CD8-positive, alpha-beta memory T cell (primary cell): ENCODE data around the gene GPR179. TPM values are rescaled to one million over a fixed set of nuclear protein-coding genes. Genes with fewer than 3 reads are reported as not detected.

Experiments
- CTCF ChIA-PET: fragments of 350-600 bp; sonication (Branson Sonifier 250); formaldehyde crosslinking; loops from one replicate; lab custom pipeline; 2021; ENCODE audit warnings: antibody characterized with exemption; lab: Charles Lee
- POLR2A ChIA-PET: fragments of 350-600 bp; sonication (Branson Sonifier 250); formaldehyde crosslinking; loops from one replicate; lab custom pipeline; 2021; ENCODE audit warnings: antibody characterized with exemption; lab: Charles Lee
- DNase-seq, 5 donors: peaks; one replicate each; pipeline versions ENCODE4 v3.0.0 to v3.0.0-alpha.2; 2020 to 2022; ENCODE audit warnings: mixed read lengths in 1 of 5
- H3K27ac ChIP-seq: one replicate; pipeline ENCODE4 v1.7.0; 2013; ENCODE audit warnings: low read depth, mild to moderate bottlenecking, low read length, moderate library complexity
- H3K27me3 ChIP-seq: 2 replicates; pipeline ENCODE4 v1.7.0; 2013; ENCODE audit warnings: low read length, mild to moderate bottlenecking; ENCODE audit not compliant: insufficient read depth, poor library complexity, severe bottlenecking
- H3K36me3 ChIP-seq: 2 replicates; pipeline ENCODE4 v1.7.0; 2013; ENCODE audit warnings: mild to moderate bottlenecking, low read length, moderate library complexity; ENCODE audit not compliant: insufficient read depth
- H3K4me1 ChIP-seq: 2 replicates; pipeline ENCODE4 v1.7.0; 2013; ENCODE audit warnings: mild to moderate bottlenecking, low read length, moderate library complexity; ENCODE audit not compliant: insufficient read depth
- H3K4me3 ChIP-seq: 2 replicates; pipeline ENCODE4 v1.7.0; 2013; ENCODE audit warnings: mild to moderate bottlenecking, low read length
- H3K9me3 ChIP-seq: 2 replicates; pipeline ENCODE4 v1.7.0; 2013; ENCODE audit warnings: mild to moderate bottlenecking, low read length
- H3K27ac Mint-ChIP-seq, 8 donors: one replicate each; pipeline ENCODE4 v1.8.0; 2020 to 2021; ENCODE audit warnings: mixed read lengths in 8 of 8, mild to moderate bottlenecking in 6 of 8, inconsistent platforms in 3 of 8, moderate library complexity in 3 of 8
- H3K27me3 Mint-ChIP-seq, 2 donors: one replicate each; pipeline ENCODE4 v1.8.0; 2020 to 2021; ENCODE audit warnings: mixed read lengths in 2 of 2, mild to moderate bottlenecking in 1 of 2, moderate library complexity in 1 of 2
- H3K36me3 Mint-ChIP-seq, 3 donors: one replicate each; pipeline ENCODE4 v1.8.0; 2020 to 2021; ENCODE audit warnings: mixed read lengths in 3 of 3, inconsistent platforms in 1 of 3, mild to moderate bottlenecking in 1 of 3
- H3K4me1 Mint-ChIP-seq, 3 donors: one replicate each; pipeline ENCODE4 v1.8.0; 2020 to 2021; ENCODE audit warnings: mixed read lengths in 3 of 3, inconsistent platforms in 1 of 3, mild to moderate bottlenecking in 1 of 3
- H3K4me3 Mint-ChIP-seq, 7 donors: one replicate each; pipeline ENCODE4 v1.8.0; 2020 to 2021; ENCODE audit warnings: mixed read lengths in 7 of 7, mild to moderate bottlenecking in 6 of 7, moderate library complexity in 4 of 7, inconsistent platforms in 2 of 7
- H3K9me3 Mint-ChIP-seq, 5 donors: one replicate each; pipeline ENCODE4 v1.8.0; 2020 to 2022; ENCODE audit warnings: mixed read lengths in 5 of 5, mild to moderate bottlenecking in 3 of 5, moderate library complexity in 2 of 5, inconsistent platforms in 1 of 5
- polyA plus RNA-seq: library from polyadenylated mRNA; unstranded; fragments of 300-500 nt; fragmentation: Illumina TruSeq; gene quantifications from one replicate; pipeline ENCODE4 v1.2.3, GENCODE V29; 2021
- total RNA-seq, 2 experiments: library from RNA; stranded (reverse); gene quantifications; one replicate each; pipeline ENCODE4 v1.2.3, GENCODE V29; 2021

Gene GPR179, protein sequence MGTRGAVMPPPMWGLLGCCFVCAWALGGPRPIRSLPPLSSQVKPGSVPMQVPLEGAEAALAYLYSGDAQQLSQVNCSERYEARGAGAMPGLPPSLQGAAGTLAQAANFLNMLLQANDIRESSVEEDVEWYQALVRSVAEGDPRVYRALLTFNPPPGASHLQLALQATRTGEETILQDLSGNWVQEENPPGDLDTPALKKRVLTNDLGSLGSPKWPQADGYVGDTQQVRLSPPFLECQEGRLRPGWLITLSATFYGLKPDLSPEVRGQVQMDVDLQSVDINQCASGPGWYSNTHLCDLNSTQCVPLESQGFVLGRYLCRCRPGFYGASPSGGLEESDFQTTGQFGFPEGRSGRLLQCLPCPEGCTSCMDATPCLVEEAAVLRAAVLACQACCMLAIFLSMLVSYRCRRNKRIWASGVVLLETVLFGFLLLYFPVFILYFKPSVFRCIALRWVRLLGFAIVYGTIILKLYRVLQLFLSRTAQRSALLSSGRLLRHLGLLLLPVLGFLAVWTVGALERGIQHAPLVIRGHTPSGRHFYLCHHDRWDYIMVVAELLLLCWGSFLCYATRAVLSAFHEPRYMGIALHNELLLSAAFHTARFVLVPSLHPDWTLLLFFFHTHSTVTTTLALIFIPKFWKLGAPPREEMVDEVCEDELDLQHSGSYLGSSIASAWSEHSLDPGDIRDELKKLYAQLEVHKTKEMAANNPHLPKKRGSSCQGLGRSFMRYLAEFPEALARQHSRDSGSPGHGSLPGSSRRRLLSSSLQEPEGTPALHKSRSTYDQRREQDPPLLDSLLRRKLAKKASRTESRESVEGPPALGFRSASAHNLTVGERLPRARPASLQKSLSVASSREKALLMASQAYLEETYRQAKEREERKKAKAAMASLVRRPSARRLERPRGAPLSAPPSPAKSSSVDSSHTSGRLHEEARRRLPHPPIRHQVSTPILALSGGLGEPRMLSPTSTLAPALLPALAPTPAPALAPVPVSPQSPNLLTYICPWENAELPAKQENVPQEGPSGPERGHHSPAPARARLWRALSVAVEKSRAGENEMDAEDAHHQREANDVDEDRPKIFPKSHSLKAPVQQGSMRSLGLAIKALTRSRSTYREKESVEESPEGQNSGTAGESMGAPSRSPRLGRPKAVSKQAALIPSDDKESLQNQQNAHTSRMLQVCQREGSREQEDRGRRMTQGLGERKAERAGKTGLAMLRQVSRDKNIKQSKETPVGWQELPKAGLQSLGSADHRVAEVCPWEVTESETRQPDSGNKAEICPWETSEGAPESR (N-terminal part only)
- total RNA-seq (under 1 TPM; 0.07 to 0.09 TPM), polyA plus RNA-seq (not detected)

- H3K4me3 Mint-ChIP-seq = no peak within 1 kb of the TSS
- H3K27ac Mint-ChIP-seq = peak within 1 kb of the TSS in 2 of 8 donors; percentile 39 to 76
- Histone ChIP-seq H3K4me3 (no peak within 1 kb of the TSS), H3K27me3 (no peaks in the 10 kb centered on the region), H3K36me3 (no peaks in the 10 kb centered on the region), H3K9me3 (no peaks in the 10 kb centered on the region), H3K27ac (no peak within 1 kb of the TSS), H3K4me1 (no peaks in the 10 kb centered on the region)
- DNase-seq = no peak
- CTCF ChIA-PET = no interaction called here
- no peaks in the 10 kb centered on the region for H3K9me3 Mint-ChIP-seq
- H3K36me3 Mint-ChIP-seq = no peaks in the 10 kb centered on the region
- POLR2A ChIA-PET = no interaction called here
- H3K4me1 Mint-ChIP-seq = peaks cover 0 to under 1% (median under 1%) of the 10 kb centered on the region in 3 donors
- H3K27me3 Mint-ChIP-seq = peaks cover 8 to 11% of the 10 kb centered on the region in 2 donors
These were observed at the start of gene GPR179 for GRCh38 chr17:38343608-38344419. Gene GPR179 (minus strand): TSS chr17:38343956. CDS start chr17:38343789, 167 bp downstream.

GRCh38 chr17:38379448-38379847 is 35.7 kb upstream of the GPR179 start:
- peaks cover 0 to 58% (median 17%) of the 10 kb centered on the region in 3 donors for H3K36me3 Mint-ChIP-seq
- Histone ChIP-seq H3K27ac (no peak overlapping the region), H3K36me3 (peaks cover 7% of the 10 kb centered on the region), H3K4me3 (no peak overlapping the region), H3K9me3 (no peaks in the 10 kb centered on the region), H3K4me1 (no peaks in the 10 kb centered on the region), H3K27me3 (no peaks in the 10 kb centered on the region)
- ChIA-PET CTCF (no interaction called here), POLR2A (no interaction called here)
- H3K9me3 Mint-ChIP-seq = no peaks in the 10 kb centered on the region
- H3K27ac Mint-ChIP-seq = no peak overlapping the region
- H3K4me1 Mint-ChIP-seq = no peaks in the 10 kb centered on the region
- H3K27me3 Mint-ChIP-seq = no peaks in the 10 kb centered on the region
- no peak for DNase-seq
- no peak overlapping the region for H3K4me3 Mint-ChIP-seq

DNA sequence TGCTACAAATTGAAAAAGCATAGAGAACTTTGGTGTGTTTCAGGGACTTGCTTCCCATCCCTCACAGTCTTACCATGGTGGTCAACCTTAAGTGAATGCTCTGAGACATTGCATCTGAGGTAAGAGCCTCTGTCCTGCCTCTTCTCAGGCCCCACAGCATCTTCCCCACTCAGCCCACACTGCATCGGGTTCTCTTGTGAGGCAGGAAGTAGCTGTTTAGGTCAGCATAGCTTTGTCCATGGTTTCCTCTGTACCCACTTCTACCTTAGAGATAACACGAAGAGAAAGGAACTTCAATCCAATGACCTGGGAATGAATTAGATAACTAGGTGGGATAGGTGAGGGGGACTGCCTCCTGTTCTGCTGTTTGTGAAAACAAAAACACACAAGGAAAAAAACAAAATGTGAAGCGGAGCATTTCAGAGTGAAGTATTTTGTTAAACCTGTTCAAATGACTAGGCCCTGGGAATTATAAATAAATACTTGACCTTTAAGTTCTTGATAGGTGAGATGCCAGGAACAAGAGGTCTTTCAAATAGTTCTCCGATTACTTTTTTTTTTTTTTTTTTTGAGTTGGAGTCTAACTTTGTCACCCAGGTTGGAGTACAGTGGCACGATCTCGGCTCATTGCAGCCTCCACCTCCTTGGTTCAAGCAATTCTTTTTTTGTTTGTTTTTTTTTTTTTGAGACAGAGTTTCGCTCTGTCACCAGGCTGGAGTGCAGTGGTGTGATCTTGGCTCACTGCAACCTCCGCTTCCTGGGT is 25.5 kb upstream of the GPR179 start:
- CTCF ChIA-PET = no interaction called here
- Mint-ChIP-seq H3K36me3 (peaks cover 23 to 72% (median 32%) of the 10 kb centered on the region in 3 donors), H3K27ac (no peak overlapping the region), H3K9me3 (no peaks in the 10 kb centered on the region), H3K27me3 (no peaks in the 10 kb centered on the region), H3K4me1 (no peaks in the 10 kb centered on the region), H3K4me3 (no peak overlapping the region)
- H3K4me3 ChIP-seq = no peak overlapping the region
- no peaks in the 10 kb centered on the region for H3K27me3 ChIP-seq
- no peak overlapping the region for H3K27ac ChIP-seq
- POLR2A ChIA-PET = no interaction called here
- no peaks in the 10 kb centered on the region for H3K36me3 ChIP-seq
- no peaks in the 10 kb centered on the region for H3K9me3 ChIP-seq
- no peaks in the 10 kb centered on the region for H3K4me1 ChIP-seq
- no peak for DNase-seq

DNA sequence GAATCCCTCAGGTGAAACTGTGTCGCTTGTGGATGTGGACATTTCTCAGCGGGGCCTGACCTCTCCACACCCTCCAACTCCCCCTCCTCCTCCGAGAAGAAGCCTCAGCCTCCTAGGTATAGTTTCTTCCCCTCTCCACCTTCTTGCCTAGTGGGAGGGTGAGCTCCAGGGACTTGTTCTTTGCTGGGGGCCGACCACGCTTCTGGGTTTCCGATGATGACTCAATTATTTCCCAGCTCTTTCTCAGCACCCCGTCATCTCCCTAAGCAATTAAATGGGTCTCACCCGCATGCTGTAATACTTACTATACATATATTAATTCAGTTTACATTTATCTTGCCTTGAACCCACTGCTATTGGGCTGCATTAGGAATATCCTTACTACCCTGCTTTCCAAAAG is 21.0 kb upstream of the GPR179 start:
- Histone ChIP-seq H3K36me3 (no peaks in the 10 kb centered on the region), H3K9me3 (no peaks in the 10 kb centered on the region), H3K4me3 (no peak overlapping the region), H3K27me3 (no peaks in the 10 kb centered on the region), H3K4me1 (no peaks in the 10 kb centered on the region), H3K27ac (no peak overlapping the region)
- no peak for DNase-seq
- Mint-ChIP-seq H3K36me3 (peaks cover 16 to 71% (median 20%) of the 10 kb centered on the region in 3 donors), H3K27me3 (no peaks in the 10 kb centered on the region), H3K4me3 (no peak overlapping the region), H3K4me1 (peaks cover 0 to 4% (median 0%) of the 10 kb centered on the region in 3 donors), H3K27ac (no peak overlapping the region), H3K9me3 (no peaks in the 10 kb centered on the region)
- POLR2A ChIA-PET = no interaction called here
- CTCF ChIA-PET = interaction anchor here (1.2 to 2.4 kb wide), 2 partner anchors 15 to 50 kb away, joined by 3 to 10 read pairs; no protein-coding TSS in a partner anchor

GRCh38 chr17:38363016-38363415 is 19.3 kb upstream of the GPR179 start:
- Histone ChIP-seq H3K27me3 (no peaks in the 10 kb centered on the region), H3K36me3 (no peaks in the 10 kb centered on the region), H3K4me3 (no peak overlapping the region), H3K9me3 (no peaks in the 10 kb centered on the region), H3K4me1 (no peaks in the 10 kb centered on the region), H3K27ac (no peak overlapping the region)
- ChIA-PET CTCF (no interaction called here), POLR2A (no interaction called here)
- Mint-ChIP-seq H3K27ac (no peak overlapping the region), H3K27me3 (no peaks in the 10 kb centered on the region), H3K9me3 (no peaks in the 10 kb centered on the region), H3K4me1 (peaks cover 2 to 18% (median 15%) of the 10 kb centered on the region in 3 donors), H3K36me3 (peaks cover 8 to 58% (median 10%) of the 10 kb centered on the region in 3 donors), H3K4me3 (no peak overlapping the region)
- no peak for DNase-seq

GRCh38 chr17:38361694-38362465 is 18.1 kb upstream of the GPR179 start:
- Mint-ChIP-seq H3K4me3 (no peak overlapping the region), H3K36me3 (peaks cover 4 to 51% (median 5%) of the 10 kb centered on the region in 3 donors), H3K4me1 (peaks cover 12 to 29% (median 24%) of the 10 kb centered on the region in 3 donors), H3K9me3 (no peaks in the 10 kb centered on the region), H3K27ac (peak overlapping the region in 1 of 8 donors; percentile 32), H3K27me3 (no peaks in the 10 kb centered on the region)
- H3K4me3 ChIP-seq = no peak overlapping the region
- no peak for DNase-seq
- no peaks in the 10 kb centered on the region for H3K4me1 ChIP-seq
- H3K9me3 ChIP-seq = no peaks in the 10 kb centered on the region
- POLR2A ChIA-PET = no interaction called here
- no peaks in the 10 kb centered on the region for H3K27me3 ChIP-seq
- H3K36me3 ChIP-seq = no peaks in the 10 kb centered on the region
- no peak overlapping the region for H3K27ac ChIP-seq
- CTCF ChIA-PET = interaction anchor here (4.0 kb wide), 1 partner anchor 13 kb away, joined by 18 read pairs; no protein-coding TSS in a partner anchor
